CD14-positive monocyte (primary cell): ENCODE results near the gene SLC2A1. TPM values are rescaled to one million over a fixed set of nuclear protein-coding genes. Genes with fewer than 3 reads are reported as not detected.

Experiments used
- DNase-seq, 3 donors: peaks; one replicate each; pipeline ENCODE4 v3.0.0-alpha.2; 2011 to 2022
- H2AFZ ChIP-seq: 2 replicates; pipeline ENCODE4 v1.6.0; 2012; ENCODE audit warnings: mild to moderate bottlenecking, low read depth, low read length, inconsistent platforms; ENCODE audit not compliant: insufficient read depth, poor library complexity, severe bottlenecking
- H3K27ac ChIP-seq, 2 donors: 1 replicate in 1 of 2; 2 replicates in 1 of 2; pipeline ENCODE4 v1.5.1; 2012 to 2013; ENCODE audit warnings: low read length in 2 of 2, control low read depth in 1 of 2, inconsistent platforms in 1 of 2, low read depth in 1 of 2, mild to moderate bottlenecking in 1 of 2
- H3K27me3 ChIP-seq, 2 donors: one replicate each; pipeline versions ENCODE4 v1.6.0 to v1.6.1; 2011 to 2013; ENCODE audit warnings: low read length in 2 of 2; ENCODE audit not compliant: control insufficient read depth in 2 of 2, insufficient read depth in 2 of 2
- H3K36me3 ChIP-seq, 2 donors: replicated peaks in 1 of 2; 1 replicate in 1 of 2; 2 replicates in 1 of 2; pipeline versions ENCODE4 v1.5.1 to v1.6.1; 2012 to 2013; ENCODE audit warnings: low read length in 2 of 2, control low read depth in 1 of 2, inconsistent platforms in 1 of 2, mild to moderate bottlenecking in 1 of 2; ENCODE audit not compliant: insufficient read depth in 2 of 2, control insufficient read depth in 1 of 2
- H3K4me1 ChIP-seq, 2 donors: 1 replicate in 1 of 2; 2 replicates in 1 of 2; pipeline versions ENCODE4 v1.5.1 to v1.6.1; 2012 to 2013; ENCODE audit warnings: low read length in 2 of 2, control low read depth in 1 of 2, inconsistent platforms in 1 of 2, mild to moderate bottlenecking in 1 of 2, moderate library complexity in 1 of 2; ENCODE audit not compliant: insufficient read depth in 2 of 2, control insufficient read depth in 1 of 2
- H3K4me2 ChIP-seq: replicated peaks from 2 replicates; pipeline ENCODE3; 2012; ENCODE audit warnings: low read length, moderate library complexity, mild to moderate bottlenecking; ENCODE audit not compliant: poor library complexity, severe bottlenecking; ENCODE audit errors: extremely low read depth
- H3K4me3 ChIP-seq, 3 experiments: fragments of 200-600 bp in 1 of 3; sonication (generic) in 1 of 3; replicated peaks in 1 of 3; 1 replicate in 2 of 3; 2 replicates in 1 of 3; pipeline ENCODE4 v1.5.1; 2011 to 2013; ENCODE audit warnings: low read length in 3 of 3, mild to moderate bottlenecking in 3 of 3, control low read depth in 2 of 3, low read depth in 2 of 3, inconsistent platforms in 1 of 3, moderate library complexity in 1 of 3
- H3K79me2 ChIP-seq: 2 replicates; pipeline ENCODE4 v1.6.0; 2012; ENCODE audit warnings: mild to moderate bottlenecking, control low read depth, inconsistent platforms, low read length, moderate library complexity; ENCODE audit not compliant: insufficient read depth
- H3K9ac ChIP-seq: 2 replicates; pipeline ENCODE4 v1.6.0; 2017; ENCODE audit warnings: low read length, mild to moderate bottlenecking; ENCODE audit not compliant: insufficient read depth, poor library complexity, severe bottlenecking
- H3K9me3 ChIP-seq, 2 donors: replicated peaks in 1 of 2; 1 replicate in 1 of 2; 2 replicates in 1 of 2; pipeline versions ENCODE4 v1.5.1 to v1.6.1; 2012 to 2013; ENCODE audit warnings: low read length in 2 of 2, control low read depth in 1 of 2; ENCODE audit not compliant: control insufficient read depth in 1 of 2, insufficient read depth in 1 of 2
- H4K20me1 ChIP-seq: 2 replicates; pipeline ENCODE4 v1.6.0; 2012; ENCODE audit warnings: mild to moderate bottlenecking, low read length, control low read depth, moderate library complexity; ENCODE audit not compliant: insufficient read depth
- H3K27ac Mint-ChIP-seq, 7 donors: one replicate each; pipeline ENCODE4 v1.8.0; 2020; ENCODE audit warnings: mild to moderate bottlenecking in 7 of 7, mixed read lengths in 7 of 7, moderate library complexity in 6 of 7, inconsistent platforms in 2 of 7
- H3K27me3 Mint-ChIP-seq, 3 donors: one replicate each; pipeline ENCODE4 v1.8.0; 2021 to 2022; ENCODE audit warnings: low read depth in 3 of 3, mild to moderate bottlenecking in 3 of 3, mixed read lengths in 3 of 3, moderate library complexity in 3 of 3, inconsistent platforms in 1 of 3
- H3K36me3 Mint-ChIP-seq, 2 donors: one replicate each; pipeline ENCODE4 v1.8.0; 2020; ENCODE audit warnings: mixed read lengths in 2 of 2, inconsistent platforms in 1 of 2, mild to moderate bottlenecking in 1 of 2
- H3K4me1 Mint-ChIP-seq: one replicate; pipeline ENCODE4 v1.8.0; 2020; ENCODE audit warnings: mild to moderate bottlenecking, mixed read lengths
- H3K4me3 Mint-ChIP-seq, 2 donors: one replicate each; pipeline ENCODE4 v1.8.0; 2020; ENCODE audit warnings: mild to moderate bottlenecking in 2 of 2, mixed read lengths in 2 of 2, moderate library complexity in 1 of 2
- H3K9me3 Mint-ChIP-seq, 7 donors: one replicate each; pipeline ENCODE4 v1.8.0; 2020 to 2022; ENCODE audit warnings: mixed read lengths in 7 of 7, mild to moderate bottlenecking in 6 of 7, moderate library complexity in 6 of 7, inconsistent platforms in 2 of 7
- WGBS: methylation state at CpG from one replicate; pipeline ENCODE4 v1.1.5; 2013; ENCODE audit warnings: missing lambda C conversion rate; ENCODE audit not compliant: insufficient coverage; 5-methylcytosine and 5-hydroxymethylcytosine counted together
- intact Hi-C, 2 donors: fragments of 100-400 bp; cut with micrococcal nuclease; formaldehyde crosslinking; loops; one replicate each; pipeline versions ENCODE4 v1.15.0 to v1.15.1; 2023
- polyA plus RNA-seq, 3 donors: library from polyadenylated mRNA; depleted of rRNA in 1 of 3; unstranded in 2 of 3; stranded (reverse) in 1 of 3; fragments of 300-500 nt in 2 of 3; fragments of >200 nt in 1 of 3; fragmentation: Illumina TruSeq in 2 of 3; gene quantifications; 1 replicate in 2 of 3; 2 replicates in 1 of 3; pipeline ENCODE4 v1.2.3, GENCODE V29; 2012 to 2021
- TF ChIP-seq, protein P1 (sequence below): fragments of 200-600 bp; IDR thresholded peaks from one replicate; pipeline ENCODE4 v1.8.0; 2022; ENCODE audit warnings: antibody characterized with exemption, mild to moderate bottlenecking

Gene SLC2A1
- polyA plus RNA-seq, 3 donors: 0.56 to 5.0 (median 0.71) TPM

DNA sequence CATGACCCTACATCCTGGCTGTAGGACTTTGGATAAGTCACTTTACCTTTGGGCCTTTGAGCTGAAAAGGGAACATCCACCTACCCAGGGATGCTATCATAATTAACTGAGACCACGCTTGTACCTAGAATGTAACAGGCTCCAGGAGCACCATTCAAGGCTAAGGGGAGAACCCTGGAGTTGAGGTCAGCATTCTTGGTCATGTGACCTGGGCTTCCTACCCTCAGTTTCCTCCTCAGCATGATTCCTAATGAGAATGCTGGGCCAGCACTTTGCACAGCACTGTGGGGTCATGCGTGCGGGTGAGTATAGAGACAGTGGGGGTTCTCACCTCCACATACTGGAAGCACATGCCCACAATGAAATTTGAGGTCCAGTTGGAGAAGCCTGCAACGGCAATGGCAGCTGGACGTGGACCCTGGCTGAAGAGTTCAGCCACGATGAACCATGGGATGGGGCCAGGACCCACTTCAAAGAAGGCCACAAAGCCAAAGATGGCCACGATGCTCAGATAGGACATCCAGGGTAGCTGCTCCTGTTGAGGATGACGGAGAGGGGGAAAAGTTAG lies 31.3 kb downstream of the SLC2A1 start:
- peaks cover 42% of the 10 kb centered on the region for H3K4me1 Mint-ChIP-seq
- H3K27ac ChIP-seq: no peak overlapping the region
- H4K20me1 ChIP-seq: no peaks in the 10 kb centered on the region
- H3K4me1 ChIP-seq: peaks cover 34 to 40% of the 10 kb centered on the region in 2 donors
- H2AFZ ChIP-seq: no peak overlapping the region
- peaks cover 0 to 5% (median 2%) of the 10 kb centered on the region in 3 donors for H3K27me3 Mint-ChIP-seq
- H3K9me3 ChIP-seq: no peaks in the 10 kb centered on the region
- no peaks in the 10 kb centered on the region for H3K79me2 ChIP-seq
- H3K4me3 ChIP-seq: no peak overlapping the region
- peaks cover 0 to 12% of the 10 kb centered on the region in 2 donors for H3K36me3 ChIP-seq
- TF ChIP-seq, protein P1, sequence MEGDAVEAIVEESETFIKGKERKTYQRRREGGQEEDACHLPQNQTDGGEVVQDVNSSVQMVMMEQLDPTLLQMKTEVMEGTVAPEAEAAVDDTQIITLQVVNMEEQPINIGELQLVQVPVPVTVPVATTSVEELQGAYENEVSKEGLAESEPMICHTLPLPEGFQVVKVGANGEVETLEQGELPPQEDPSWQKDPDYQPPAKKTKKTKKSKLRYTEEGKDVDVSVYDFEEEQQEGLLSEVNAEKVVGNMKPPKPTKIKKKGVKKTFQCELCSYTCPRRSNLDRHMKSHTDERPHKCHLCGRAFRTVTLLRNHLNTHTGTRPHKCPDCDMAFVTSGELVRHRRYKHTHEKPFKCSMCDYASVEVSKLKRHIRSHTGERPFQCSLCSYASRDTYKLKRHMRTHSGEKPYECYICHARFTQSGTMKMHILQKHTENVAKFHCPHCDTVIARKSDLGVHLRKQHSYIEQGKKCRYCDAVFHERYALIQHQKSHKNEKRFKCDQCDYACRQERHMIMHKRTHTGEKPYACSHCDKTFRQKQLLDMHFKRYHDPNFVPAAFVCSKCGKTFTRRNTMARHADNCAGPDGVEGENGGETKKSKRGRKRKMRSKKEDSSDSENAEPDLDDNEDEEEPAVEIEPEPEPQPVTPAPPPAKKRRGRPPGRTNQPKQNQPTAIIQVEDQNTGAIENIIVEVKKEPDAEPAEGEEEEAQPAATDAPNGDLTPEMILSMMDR: no peak
- H3K36me3 Mint-ChIP-seq: peaks cover 18 to 27% of the 10 kb centered on the region in 2 donors
- WGBS: 100% methylated on average over 7 of the region's 8 CpGs
- no peaks in the 10 kb centered on the region for H3K9me3 Mint-ChIP-seq
- H3K9ac ChIP-seq: no peak overlapping the region
- H3K27ac Mint-ChIP-seq: no peak overlapping the region
- intact Hi-C loops: loop anchor here (10.0 kb wide), 3 partner anchors 57 to 247 kb away; partner anchors contain the start of genes CFAP57 (in 1 of the 2) and EBNA1BP2 (in 1 of the 2)
- H3K4me2 ChIP-seq: no peak overlapping the region
- no peak overlapping the region for H3K4me3 Mint-ChIP-seq
- DNase-seq: no peak
- H3K27me3 ChIP-seq: no peaks in the 10 kb centered on the region

DNA sequence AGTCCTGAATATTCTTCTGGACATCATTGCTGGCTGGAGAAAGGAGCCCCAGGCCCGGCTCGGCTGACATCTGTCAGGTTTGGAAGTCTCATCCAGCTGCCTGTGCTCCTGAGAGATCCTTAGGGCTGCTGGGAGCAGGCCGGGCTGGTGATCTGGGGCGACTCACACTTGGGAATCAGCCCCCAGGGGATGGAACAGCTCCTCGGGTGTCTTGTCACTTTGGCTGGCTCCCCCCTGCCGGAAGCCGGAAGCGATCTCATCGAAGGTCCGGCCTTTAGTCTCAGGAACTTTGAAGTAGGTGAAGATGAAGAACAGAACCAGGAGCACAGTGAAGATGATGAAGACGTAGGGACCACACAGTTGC lies 31.8 kb downstream of the SLC2A1 start:
- H3K4me3 Mint-ChIP-seq: no peak overlapping the region
- Histone ChIP-seq H3K4me1 (peaks cover 29 to 35% of the 10 kb centered on the region in 2 donors), H3K36me3 (peaks cover 0 to 12% of the 10 kb centered on the region in 2 donors), H2AFZ (no peak overlapping the region), H3K79me2 (no peaks in the 10 kb centered on the region), H3K27ac (no peak overlapping the region), H3K4me2 (no peak overlapping the region), H4K20me1 (no peaks in the 10 kb centered on the region), H3K9me3 (no peaks in the 10 kb centered on the region), H3K27me3 (no peaks in the 10 kb centered on the region), H3K9ac (no peak overlapping the region), H3K4me3 (no peak overlapping the region)
- H3K9me3 Mint-ChIP-seq: no peaks in the 10 kb centered on the region
- intact Hi-C loops: loop anchor here (10.0 kb wide), 3 partner anchors 58 to 248 kb away; partner anchors contain the start of genes CFAP57 (in 1 of the 2) and EBNA1BP2 (in 1 of the 2)
- H3K4me1 Mint-ChIP-seq: peaks cover 37% of the 10 kb centered on the region
- no peak for DNase-seq
- no peak overlapping the region for H3K27ac Mint-ChIP-seq
- WGBS: over 99% methylated on average over 10 of the region's 11 CpGs
- peaks cover 0 to 4% (median 2%) of the 10 kb centered on the region in 3 donors for H3K27me3 Mint-ChIP-seq
- H3K36me3 Mint-ChIP-seq: peaks cover 18 to 27% of the 10 kb centered on the region in 2 donors
- TF ChIP-seq, protein P1: no peak
